AG09309 (cell line): Measurements from ENCODE around the gene EPDR1.

Experiments used
- DNase-seq: peaks from one replicate; pipeline ENCODE4 v3.0.0-alpha.2; 2010; ENCODE audit warnings: low read depth
- H3K4me3 ChIP-seq: 2 replicates; pipeline ENCODE4 v1.5.1; 2011; ENCODE audit warnings: mild to moderate bottlenecking, low read depth, low read length, moderate library complexity; ENCODE audit not compliant: control insufficient read depth
- CTCF ChIP-seq: IDR thresholded peaks from 2 replicates; pipeline ENCODE4 v1.5.1; 2011; ENCODE audit warnings: mild to moderate bottlenecking, low read depth, low read length, inconsistent platforms; ENCODE audit not compliant: insufficient read depth, control insufficient read depth; ENCODE audit errors: missing control alignments

The EPDR1 gene

GRCh38 chr7:37920305-37920848 lies at the start of gene EPDR1:
Gene EPDR1 (plus strand): TSS chr7:37920640. CDS start chr7:37920940, 300 bp downstream.
- peak within 1 kb of the TSS; percentile 76 for H3K4me3 ChIP-seq
- DNase-seq, result no peak
- peak; percentile 18 for TF ChIP-seq CTCF

GRCh38 chr7:37882086-37882485 lies 38.4 kb upstream of the EPDR1 start:
- TF ChIP-seq CTCF, result no peak

GRCh38 chr7:37893359-37893758 lies 27.1 kb upstream of the EPDR1 start:
- DNase-seq, result no peak
- H3K4me3 ChIP-seq, result no peak overlapping the region
- TF ChIP-seq CTCF, result no peak

More at GRCh38 chr7:37882086-37882485, 38.4 kb upstream of the EPDR1 start:
- DNase-seq, result no peak
- H3K4me3 ChIP-seq, result no peak overlapping the region

GRCh38 chr7:37894671-37895070 lies 25.8 kb upstream of the EPDR1 start:
- DNase-seq, result no peak
- no peak for TF ChIP-seq CTCF
- H3K4me3 ChIP-seq, result no peak overlapping the region

- no peak for DNase-seq
- H3K4me3 ChIP-seq, result no peak overlapping the region
- TF ChIP-seq CTCF, result no peak
These were observed 20.7 kb upstream of the EPDR1 start for GRCh38 chr7:37899712-37900247.

GRCh38 chr7:37901236-37901827 lies 19.1 kb upstream of the EPDR1 start:
- peak; percentile 53 for TF ChIP-seq CTCF
- DNase-seq, result peak; percentile 37
- no peak overlapping the region for H3K4me3 ChIP-seq
